ENCODE measurements around the gene CATSPERB.
"Not testable (repeated sequence)": the region's sequence is repeated elsewhere in the genome, so short reads cannot be mapped to it uniquely, and the experiment has no call there.

Gene CATSPERB

DNA sequence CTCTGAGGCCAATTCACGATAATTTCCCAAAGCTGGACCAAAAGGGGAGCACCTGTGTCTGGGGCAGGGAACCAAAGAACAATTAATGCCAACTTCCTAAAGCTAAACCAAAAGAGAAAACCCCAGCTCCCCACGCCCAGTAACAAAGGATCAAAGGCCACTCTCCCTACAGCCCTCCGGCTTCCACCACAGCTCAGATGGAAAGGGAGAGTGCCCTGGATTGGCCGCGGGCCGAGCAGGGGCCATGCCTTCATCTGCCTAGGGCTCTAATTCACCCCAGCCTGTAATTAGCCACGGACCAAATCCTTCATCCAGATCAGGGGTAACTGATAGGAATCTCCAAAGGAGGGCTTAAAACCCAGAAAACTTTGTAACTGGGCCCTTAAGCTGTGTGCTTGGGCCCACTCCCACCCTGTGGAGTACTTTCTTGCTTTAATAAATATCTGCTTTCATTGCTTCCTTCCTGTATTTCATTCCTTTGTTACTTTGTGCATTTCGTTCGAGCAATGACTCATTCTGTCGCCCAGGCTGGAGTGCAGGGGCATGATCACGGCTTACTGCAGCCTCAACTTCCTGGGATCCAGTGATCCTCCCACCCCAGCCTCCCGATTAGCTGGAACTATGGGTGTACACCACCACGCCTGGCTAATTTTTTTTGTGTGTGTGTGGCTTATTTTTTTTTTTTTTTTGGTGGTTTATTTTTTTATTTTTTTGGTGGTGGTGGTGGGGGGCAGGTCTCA, 156.2 kb downstream of the CATSPERB start:
- no peak for DNase-seq

GRCh38 chr14:91573894-91574837, 157.7 kb downstream of the CATSPERB start:
- peak; percentile 90 for DNase-seq

- peak; percentile 35 for DNase-seq
Observed at GRCh38 chr14:91573528-91573893, 158.4 kb downstream of the CATSPERB start.

DNA sequence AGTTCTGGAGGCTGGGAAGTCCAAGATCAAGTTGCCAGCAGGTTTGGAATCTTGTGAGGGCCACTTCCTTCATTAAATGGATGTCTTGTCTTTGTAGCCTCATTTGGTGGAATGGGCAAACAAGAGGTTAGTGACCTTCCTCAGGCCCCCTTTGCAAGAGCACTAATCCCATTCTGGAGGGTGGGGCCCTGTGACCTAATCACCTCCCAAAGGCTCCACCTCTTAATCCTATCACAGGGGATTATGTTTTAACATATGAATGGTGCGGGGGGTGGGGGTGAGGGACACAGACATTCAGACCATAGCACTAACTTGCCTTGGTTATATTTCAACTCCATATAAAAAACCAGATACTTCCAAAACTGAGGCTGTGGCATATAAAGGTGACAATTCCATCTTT, 161.9 kb downstream of the CATSPERB start:
- no peak for DNase-seq

- no peak for DNase-seq
Observed at GRCh38 chr14:91569301-91569700, 162.6 kb downstream of the CATSPERB start.

DNA sequence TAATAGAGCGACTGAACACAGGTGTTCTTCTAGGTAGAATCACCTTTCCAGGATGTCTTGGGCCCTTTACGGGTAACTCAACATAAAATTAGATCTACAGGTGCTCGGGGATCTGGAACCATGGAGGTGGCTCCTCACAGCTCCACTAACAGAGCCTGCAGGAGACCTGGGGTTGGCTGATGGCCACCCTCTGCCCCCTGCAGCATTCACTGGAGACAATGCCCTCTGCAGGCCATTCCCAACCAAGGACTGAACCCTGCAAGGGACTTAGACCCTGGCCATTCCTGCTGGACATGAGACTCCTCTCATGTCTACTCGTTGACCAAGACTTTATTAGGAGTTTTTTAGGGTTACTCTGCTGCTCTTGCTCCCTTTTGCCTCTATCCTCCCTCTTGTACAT, 163.3 kb downstream of the CATSPERB start:
- DNase-seq: no peak

GRCh38 chr14:91567827-91568226, 164.1 kb downstream of the CATSPERB start:
- DNase-seq: not testable (repeated sequence)

- DNase-seq: no peak
Observed at GRCh38 chr14:91555531-91555930, 176.4 kb downstream of the CATSPERB start.

DNA sequence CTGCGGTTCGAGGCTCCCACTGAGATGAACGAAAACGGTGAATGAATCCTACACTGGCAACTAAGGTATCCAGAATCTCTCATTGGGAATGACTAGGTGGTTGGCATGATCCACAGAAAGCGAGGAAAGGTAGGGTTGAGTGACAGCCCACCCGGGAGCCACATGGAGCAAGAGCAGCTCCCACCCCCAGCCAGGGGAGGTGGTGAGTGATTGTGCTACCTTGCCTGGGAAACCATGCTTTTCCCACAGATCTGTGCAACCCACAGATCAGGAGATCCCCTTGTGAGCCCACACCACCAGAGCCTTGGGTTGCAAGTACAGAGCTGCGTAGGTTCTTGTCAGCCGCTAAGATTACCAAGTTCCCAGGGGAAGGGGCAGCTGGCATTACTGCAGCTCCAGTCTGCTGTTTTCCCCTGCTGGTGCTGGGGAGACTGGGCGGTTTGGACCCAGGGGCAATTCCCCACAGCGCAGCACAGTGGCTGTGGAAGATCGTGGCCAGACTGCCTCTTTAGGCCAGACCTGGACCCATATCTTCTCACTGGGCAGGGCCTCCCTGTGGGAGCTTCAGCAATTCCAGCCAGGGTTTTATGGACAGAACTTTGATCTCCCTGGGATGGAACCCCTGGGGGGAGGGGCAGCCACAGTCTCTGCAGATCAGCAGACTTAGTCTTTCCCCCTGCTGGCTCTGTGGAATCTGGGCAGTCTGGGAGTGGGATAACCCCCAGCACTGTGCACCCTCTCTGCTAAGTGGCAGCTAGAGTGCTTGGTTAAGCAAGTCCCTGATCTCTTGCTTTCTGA, 177.2 kb downstream of the CATSPERB start:
- DNase-seq: no peak

DNA sequence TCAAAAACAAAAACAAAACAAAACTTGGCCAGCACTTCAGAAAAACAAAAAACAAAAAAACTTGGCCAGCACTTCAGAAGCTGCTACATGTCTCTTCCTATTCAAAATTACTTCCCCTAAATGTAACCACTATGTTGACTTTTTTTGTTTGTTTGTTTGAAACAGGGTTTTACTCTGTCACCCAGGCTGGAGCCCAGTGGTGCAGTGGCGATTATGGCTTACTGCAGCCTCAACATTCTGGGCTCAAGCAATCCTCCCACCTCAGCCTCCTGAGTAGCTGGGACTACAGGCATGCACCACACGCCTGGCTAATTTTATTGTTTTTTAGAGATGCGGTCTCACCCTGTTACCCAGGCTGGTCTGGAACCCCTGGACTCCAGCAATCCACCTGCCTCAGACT, 183.8 kb downstream of the CATSPERB start:
- no peak for DNase-seq

GRCh38 chr14:91545946-91546716, 185.8 kb downstream of the CATSPERB start:
- DNase-seq: no peak

DNA sequence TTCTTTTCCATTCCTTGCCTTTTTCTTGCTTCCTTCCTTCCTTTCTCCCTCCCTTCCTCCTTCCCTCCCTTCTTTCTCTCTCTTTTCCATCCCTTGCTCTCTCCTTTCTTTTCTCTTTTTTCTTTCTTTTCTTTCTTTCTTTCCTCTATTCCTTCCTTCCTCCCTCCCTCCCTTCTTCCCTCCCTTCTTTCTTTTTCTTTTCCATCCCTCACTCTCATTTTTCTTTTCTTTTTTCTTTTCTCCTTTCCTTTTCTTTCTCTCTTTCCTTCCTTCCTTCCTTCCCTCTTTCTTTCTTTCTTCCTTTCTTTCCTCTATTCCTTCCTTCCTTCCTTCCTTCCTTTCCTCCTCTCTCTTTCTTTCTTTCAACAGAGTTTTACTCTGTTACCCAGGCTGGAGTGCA, 186.7 kb downstream of the CATSPERB start:
- DNase-seq: no peak

DNA sequence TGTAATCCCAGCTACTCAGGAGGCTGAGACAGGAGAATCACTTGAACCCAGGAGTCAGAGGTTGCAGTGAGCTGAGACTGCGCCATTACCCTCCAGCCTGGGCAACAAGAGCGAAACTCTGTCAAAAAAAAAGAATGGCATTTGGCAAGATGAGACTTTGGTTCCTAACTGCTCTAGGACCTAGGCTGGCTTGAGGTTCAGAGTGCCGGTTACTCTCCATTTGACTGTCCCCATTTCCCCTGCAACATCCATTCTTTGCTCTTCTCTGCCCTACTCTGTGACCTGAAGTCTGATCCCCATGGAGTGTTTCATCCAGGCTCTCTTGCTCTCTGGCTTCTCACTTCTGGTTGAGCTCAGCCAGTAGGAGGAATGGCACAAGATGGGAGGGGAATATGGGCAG, 195.6 kb downstream of the CATSPERB start:
- DNase-seq: no peak

DNA sequence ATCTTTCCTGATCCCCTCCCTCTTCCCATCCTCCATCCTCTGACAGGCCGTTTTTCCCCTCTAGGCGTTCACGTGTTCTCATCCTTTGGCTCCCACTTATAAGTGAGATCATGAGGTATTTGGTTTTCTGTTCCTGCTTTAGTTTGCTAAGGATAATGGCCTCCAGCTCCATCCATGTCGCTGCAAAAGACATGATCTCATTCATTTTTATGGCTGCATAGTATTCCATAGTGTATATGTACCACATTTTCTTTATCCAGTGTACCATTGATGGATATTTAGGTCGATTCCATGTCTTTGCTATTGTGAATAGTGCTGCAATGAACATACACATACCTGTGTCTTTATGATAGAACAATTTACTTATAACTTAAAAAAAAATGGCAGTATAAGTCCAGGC, 197.8 kb downstream of the CATSPERB start:
- not testable (repeated sequence) for DNase-seq

- DNase-seq: no peak
Observed at GRCh38 chr14:91533623-91534022, 198.3 kb downstream of the CATSPERB start.
